ENCODE data around the gene MTG2. TPM values are rescaled to one million over a fixed set of nuclear protein-coding genes. Genes with fewer than 3 reads are reported as not detected.

Gene MTG2
- total RNA-seq, 1 donor from 2014 or later = 33.4 TPM

GRCh38 chr20:62179162-62179504 is 3.7 kb upstream of the MTG2 start:
- intact Hi-C loops (cut with micrococcal nuclease) = no loop called here

- intact Hi-C loops (cut with micrococcal nuclease) = loop anchor here (2.0 to 5.0 kb wide), 4 partner anchors 39 to 225 kb away; partner anchors contain the start of genes CABLES2, PSMA7, RPS21 and SS18L1
These were observed 1.0 kb upstream of the MTG2 start for GRCh38 chr20:62181808-62182207.

DNA sequence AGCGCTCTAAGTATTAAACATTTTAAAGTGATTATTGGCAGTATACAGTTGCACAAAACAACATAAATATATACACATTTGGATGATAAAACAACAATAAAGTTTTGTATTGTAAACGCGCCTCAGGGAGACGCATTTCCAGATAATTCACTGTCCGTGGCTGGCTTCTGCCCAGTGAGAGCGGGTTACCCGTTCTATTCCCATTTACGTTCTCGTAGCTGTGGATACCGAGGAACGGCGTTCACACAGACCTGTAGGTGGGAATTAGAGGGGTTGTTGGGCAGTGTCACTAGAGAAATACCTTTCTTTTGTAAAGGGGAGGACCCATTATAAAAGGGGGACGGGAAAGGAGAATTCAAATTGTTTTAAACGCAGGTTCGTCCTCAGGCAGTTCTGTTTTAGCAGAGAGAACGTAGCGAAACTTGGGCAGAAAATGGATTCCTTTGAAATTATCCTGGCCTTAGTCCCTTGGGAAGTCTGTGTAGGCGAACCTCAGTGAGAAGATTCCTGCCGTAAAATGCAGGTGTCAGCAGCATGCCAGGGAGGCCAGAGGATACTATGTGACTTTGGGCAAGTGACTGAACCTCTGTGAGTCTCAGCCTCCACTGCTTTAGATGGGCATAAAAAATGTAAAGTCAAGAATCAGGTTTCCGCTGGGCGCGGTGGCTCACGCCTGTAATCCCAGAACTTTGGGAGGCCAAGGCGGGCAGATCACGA is 756 bp downstream of the MTG2 start:
- intact Hi-C loops (cut with micrococcal nuclease) = loop anchor here (1.0 to 5.0 kb wide), 7 partner anchors 41 to 224 kb away; partner anchors contain the start of genes ADRM1, CABLES2, LSM14B and OSBPL2

- intact Hi-C loops (cut with micrococcal nuclease) = no loop called here
These were observed 3.2 kb downstream of the MTG2 start for GRCh38 chr20:62186096-62186426.

- intact Hi-C loops (cut with micrococcal nuclease) = no loop called here
These were observed 4.3 kb downstream of the MTG2 start for GRCh38 chr20:62186887-62187866.

DNA sequence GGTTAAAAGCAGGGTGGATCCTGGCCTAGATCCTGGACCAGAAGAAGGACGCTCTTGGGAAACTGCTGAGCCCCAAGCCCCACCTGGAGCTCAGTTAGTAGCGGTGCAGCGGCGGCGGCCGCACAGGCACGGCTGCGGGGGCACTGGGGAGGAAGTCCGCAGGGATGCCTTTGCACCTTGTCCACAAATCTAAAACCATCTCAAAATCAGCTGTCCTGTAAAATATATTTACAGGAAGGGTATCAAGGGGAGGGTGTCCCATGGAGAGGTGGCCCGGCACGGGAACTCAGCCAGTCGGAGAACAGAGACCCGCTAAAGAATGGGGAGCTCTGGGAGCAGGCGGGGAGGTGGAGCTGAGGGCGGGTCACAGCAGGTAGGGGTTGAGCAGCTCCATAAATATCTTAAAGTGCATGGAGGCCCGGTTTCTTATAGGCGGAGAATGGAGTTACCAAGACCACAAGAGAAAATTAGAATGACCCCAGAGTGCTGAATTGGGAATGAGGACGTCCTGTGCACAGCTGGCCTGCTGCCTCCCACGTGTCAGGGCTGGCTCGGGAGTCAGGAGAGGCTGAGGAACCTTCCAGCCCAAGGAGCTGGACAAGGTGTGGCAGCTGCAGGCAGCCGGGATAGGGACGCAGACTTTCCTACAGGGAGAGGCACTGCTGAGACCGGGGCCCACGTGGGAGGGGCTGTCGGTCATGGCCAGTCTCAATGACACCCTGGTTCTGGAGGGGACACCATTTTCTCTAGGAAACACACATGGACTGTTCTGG is 8.0 kb downstream of the MTG2 start:
- intact Hi-C loops (cut with micrococcal nuclease) = no loop called here

- intact Hi-C loops (cut with micrococcal nuclease) = no loop called here
These were observed 9.1 kb downstream of the MTG2 start for GRCh38 chr20:62191781-62192559.

GRCh38 chr20:62192635-62193034 is 9.8 kb downstream of the MTG2 start:
- intact Hi-C loops (cut with micrococcal nuclease) = no loop called here

- intact Hi-C loops (cut with micrococcal nuclease) = no loop called here
These were observed 10.5 kb downstream of the MTG2 start for GRCh38 chr20:62193079-62194025.

DNA sequence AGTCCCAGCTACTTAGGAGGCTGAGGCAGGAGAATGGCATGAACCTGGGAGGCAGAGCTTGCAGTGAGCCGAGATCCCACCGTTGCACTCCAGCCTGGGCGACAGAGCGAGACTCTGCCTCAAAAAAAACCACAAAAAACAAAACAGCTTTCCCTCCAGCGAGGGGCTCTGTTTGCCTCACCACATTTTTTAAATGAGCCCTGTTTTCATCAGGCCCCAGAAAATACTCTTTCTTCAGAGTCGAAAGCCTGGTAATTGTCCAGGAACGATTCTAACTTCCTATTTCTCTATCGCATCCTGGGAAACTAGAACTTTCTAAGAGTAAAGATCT is 12.2 kb downstream of the MTG2 start:
- intact Hi-C loops (cut with micrococcal nuclease) = no loop called here

GRCh38 chr20:62195736-62196135 is 12.9 kb downstream of the MTG2 start:
- intact Hi-C loops (cut with micrococcal nuclease) = no loop called here

GRCh38 chr20:62196286-62196685 is 13.5 kb downstream of the MTG2 start:
- intact Hi-C loops (cut with micrococcal nuclease) = no loop called here

- intact Hi-C loops (cut with micrococcal nuclease) = no loop called here
These were observed 14.5 kb downstream of the MTG2 start for GRCh38 chr20:62197311-62197710.

DNA sequence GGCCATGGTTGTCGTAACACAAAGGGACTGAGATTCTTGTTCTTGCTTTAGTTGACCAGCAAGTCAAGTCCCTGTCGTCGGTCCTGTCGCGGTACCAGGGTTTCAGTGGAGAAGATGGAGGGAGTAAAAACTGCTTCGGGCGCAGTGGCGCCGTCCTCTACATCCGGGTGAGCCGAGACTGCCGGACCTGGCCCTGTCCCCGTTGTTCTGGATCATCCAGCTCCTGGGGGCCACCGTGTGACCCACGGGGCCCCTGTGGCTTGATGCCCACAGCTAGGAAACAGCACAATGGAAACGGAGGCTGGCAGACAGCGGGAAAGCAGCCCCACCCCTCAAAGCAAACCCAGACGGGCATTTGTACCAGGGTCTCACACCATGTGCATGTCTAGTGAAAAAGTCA is 15.0 kb downstream of the MTG2 start:
- intact Hi-C loops (cut with micrococcal nuclease) = no loop called here

- intact Hi-C loops (cut with micrococcal nuclease) = no loop called here
These were observed 15.7 kb downstream of the MTG2 start for GRCh38 chr20:62198496-62198895.

GRCh38 chr20:62198931-62199330 is 16.1 kb downstream of the MTG2 start:
- intact Hi-C loops (cut with micrococcal nuclease) = no loop called here

DNA sequence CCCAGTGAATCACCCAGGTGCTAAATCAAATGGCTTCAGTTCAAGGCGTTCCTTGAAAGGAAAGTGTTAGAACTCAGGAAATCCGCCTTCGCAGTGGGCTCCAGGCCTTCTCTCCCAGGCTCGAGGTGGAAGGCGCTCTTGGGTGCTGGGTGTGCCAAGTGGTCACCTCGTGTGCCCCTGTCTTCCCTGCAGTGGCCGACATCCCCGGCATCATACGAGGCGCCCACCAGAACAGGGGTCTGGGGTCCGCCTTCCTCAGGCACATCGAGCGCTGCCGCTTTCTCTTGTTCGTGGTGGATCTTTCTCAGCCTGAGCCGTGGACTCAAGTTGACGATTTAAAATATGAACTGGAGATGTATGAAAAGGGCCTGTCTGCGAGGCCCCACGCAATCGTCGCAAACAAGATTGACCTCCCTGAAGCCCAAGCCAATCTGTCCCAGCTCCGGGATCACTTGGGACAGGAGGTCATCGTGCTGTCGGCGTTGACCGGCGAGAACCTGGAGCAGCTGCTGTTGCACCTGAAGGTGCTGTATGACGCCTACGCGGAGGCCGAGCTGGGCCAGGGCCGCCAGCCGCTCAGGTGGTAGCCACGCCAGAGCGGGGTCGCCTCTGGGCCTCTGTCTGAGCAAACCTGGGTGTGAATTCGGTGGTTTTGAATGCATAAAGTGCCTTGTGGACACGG is 17.8 kb downstream of the MTG2 start:
- intact Hi-C loops (cut with micrococcal nuclease) = no loop called here

GRCh38 chr20:62201173-62202082 is 18.6 kb downstream of the MTG2 start:
- intact Hi-C loops (cut with micrococcal nuclease) = no loop called here
